BJ (cell line): Measurements from ENCODE around the gene VSIG2. TPM values are rescaled to one million over a fixed set of nuclear protein-coding genes. Genes with fewer than 3 reads are reported as not detected.

ENCODE experiments used
- CTCF ChIA-PET: fragments of 350-600 bp; formaldehyde crosslinking; extraction: SDS; loops from one replicate; lab custom pipeline; 2021; ENCODE audit warnings: antibody characterized with exemption, inconsistent platforms; lab: Yijun Ruan, JAX
- POLR2A ChIA-PET: fragments of 300-600 bp; sonication (Branson Sonifier 250); formaldehyde crosslinking; extraction: SDS; loops from one replicate; lab custom pipeline; 2021; ENCODE audit warnings: antibody characterized with exemption; lab: Charles Lee
- DNase-seq: peaks from one replicate; pipeline ENCODE4 v3.0.0-alpha.2; 2011; ENCODE audit warnings: low read depth
- H3K27me3 ChIP-seq: 2 replicates; pipeline ENCODE4 v1.6.0; 2011; ENCODE audit warnings: low read length; ENCODE audit not compliant: control insufficient read depth, insufficient read depth
- H3K36me3 ChIP-seq: 2 replicates; pipeline ENCODE4 v1.5.1; 2011; ENCODE audit warnings: low read length; ENCODE audit not compliant: control insufficient read depth, insufficient read depth
- H3K4me3 ChIP-seq: 2 replicates; pipeline ENCODE4 v1.5.1; 2011; ENCODE audit warnings: low read depth, mild to moderate bottlenecking, control low read depth, low read length
- CTCF ChIP-seq: IDR thresholded peaks from 2 replicates; pipeline ENCODE4 v1.5.1; 2011; ENCODE audit warnings: low read depth, mild to moderate bottlenecking, control low read depth, inconsistent platforms, low read length, moderate library complexity; ENCODE audit not compliant: insufficient read depth
- polyA plus RNA-seq: library from polyadenylated mRNA; depleted of rRNA; stranded (reverse); fragments of >200 nt; gene quantifications from 2 replicates; pipeline ENCODE4 v1.2.3, GENCODE V29; 2011; rRNA removed

The VSIG2 gene
- polyA plus RNA-seq, 1 experiment: not detected

- CTCF ChIA-PET: interaction anchor here (0.6 to 1.2 kb wide), 2 partner anchors 41 to 57 kb away, joined by 3 to 4 read pairs; no protein-coding TSS in a partner anchor
- POLR2A ChIA-PET: no interaction called here
- no peak for DNase-seq
- TF ChIP-seq CTCF: no peak
- H3K36me3 ChIP-seq: no peaks in the 10 kb centered on the region
- peaks cover 2% of the 10 kb centered on the region; the same call in 1 of the 2 replicates for H3K27me3 ChIP-seq
- no peak overlapping the region for H3K4me3 ChIP-seq
Measured at GRCh38 chr11:124700028-124700427, 52.0 kb downstream of the VSIG2 start.

- Histone ChIP-seq H3K36me3 (no peaks in the 10 kb centered on the region), H3K4me3 (no peak overlapping the region), H3K27me3 (peaks cover 2% of the 10 kb centered on the region; the same call in 1 of the 2 replicates)
- POLR2A ChIA-PET: no interaction called here
- TF ChIP-seq CTCF: no peak
- CTCF ChIA-PET: interaction anchor here (0.9 kb wide), 1 partner anchor 9 kb away, joined by 3 read pairs; no protein-coding TSS in a partner anchor
- DNase-seq: no peak
Measured at GRCh38 chr11:124699547-124699946, 52.5 kb downstream of the VSIG2 start.

Other genes with a start within 250 kb of the VSIG2 start
- gene OR8B12, start 208.6 kb downstream of the VSIG2 start, polyA plus RNA-seq: not detected in 2 replicates
- not detected in 2 replicates for gene OR8A1, start 182.3 kb downstream of the VSIG2 start, polyA plus RNA-seq
- gene PANX3, start 140.8 kb downstream of the VSIG2 start, polyA plus RNA-seq: not detected in 2 replicates
- gene TBRG1, start 129.4 kb downstream of the VSIG2 start, polyA plus RNA-seq: 40.8 and 42.5 TPM in 2 replicates
- gene SIAE, start 78.5 kb downstream of the VSIG2 start, polyA plus RNA-seq: 42.1 and 43.8 TPM in 2 replicates
- 2.9 and 12.1 TPM in 2 replicates for gene SPA17, start 78.4 kb downstream of the VSIG2 start, polyA plus RNA-seq
- gene NRGN, start 12.3 kb downstream of the VSIG2 start, polyA plus RNA-seq: 0.98 and 1.6 TPM in 2 replicates
- 0.17 and 0.18 TPM in 2 replicates for gene ESAM, start 10.0 kb upstream of the VSIG2 start, polyA plus RNA-seq
- 3.4 and 5.7 TPM in 2 replicates for gene MSANTD2, start 48.2 kb upstream of the VSIG2 start, polyA plus RNA-seq
- gene ROBO3, start 113.2 kb upstream of the VSIG2 start, polyA plus RNA-seq: 17.2 and 27.8 TPM in 2 replicates
- 0.10 and 0.26 TPM in 2 replicates for gene ROBO4, start 145.6 kb upstream of the VSIG2 start, polyA plus RNA-seq
- gene HEPN1, start 167.0 kb upstream of the VSIG2 start, polyA plus RNA-seq: not detected in 2 replicates
- gene HEPACAM, start 183.8 kb upstream of the VSIG2 start, polyA plus RNA-seq: 0.06 TPM in 1 of 2 replicates, not detected in the other
- 0.66 and 1.3 TPM in 2 replicates for gene CCDC15, start 201.9 kb upstream of the VSIG2 start, polyA plus RNA-seq